GM18861 (cell line): ENCODE measurements around the gene SPEN.

Experiments used
- ATAC-seq: cut with Tn5 transposase; IDR thresholded peaks from one replicate; pipeline ENCODE4 v1.9.1; 2021; ENCODE audit not compliant: unreplicated experiment

The SPEN gene

GRCh38 chr1:15959424-15959823, 111.9 kb downstream of the SPEN start:
- no peak for ATAC-seq

DNA sequence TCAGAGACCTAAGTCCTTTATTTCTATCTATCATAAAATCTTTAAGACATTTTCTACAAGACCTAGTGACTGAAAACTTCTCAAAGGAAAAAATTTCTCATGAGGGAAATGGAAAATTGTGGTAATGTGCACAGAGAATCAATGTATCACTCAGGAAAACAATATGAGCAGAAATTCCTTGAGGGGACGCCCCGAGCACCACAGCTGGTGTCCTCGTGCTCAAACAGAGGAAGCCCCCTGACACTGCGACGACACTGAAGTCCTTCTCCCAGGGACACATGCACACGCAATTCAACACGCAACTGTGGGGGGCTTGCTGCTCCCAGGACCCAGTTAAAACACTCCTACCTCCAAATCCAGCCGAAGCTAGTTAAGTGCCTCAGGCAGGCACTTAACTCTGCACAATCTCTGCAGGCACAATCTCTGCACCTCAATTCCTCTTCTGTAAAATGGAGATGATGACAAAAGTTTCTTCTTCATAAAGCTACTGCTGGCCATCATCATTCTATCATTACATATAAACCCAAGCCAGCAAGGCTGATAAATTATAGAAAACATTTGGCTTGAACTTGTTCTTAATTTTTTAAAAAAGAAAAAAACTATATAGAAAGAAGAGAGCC, 112.4 kb downstream of the SPEN start:
- no peak for ATAC-seq

- no peak for ATAC-seq
Measured at GRCh38 chr1:15960808-15961207, 113.3 kb downstream of the SPEN start.

- ATAC-seq = no peak
Measured at GRCh38 chr1:15961492-15961891, 114.0 kb downstream of the SPEN start.

DNA sequence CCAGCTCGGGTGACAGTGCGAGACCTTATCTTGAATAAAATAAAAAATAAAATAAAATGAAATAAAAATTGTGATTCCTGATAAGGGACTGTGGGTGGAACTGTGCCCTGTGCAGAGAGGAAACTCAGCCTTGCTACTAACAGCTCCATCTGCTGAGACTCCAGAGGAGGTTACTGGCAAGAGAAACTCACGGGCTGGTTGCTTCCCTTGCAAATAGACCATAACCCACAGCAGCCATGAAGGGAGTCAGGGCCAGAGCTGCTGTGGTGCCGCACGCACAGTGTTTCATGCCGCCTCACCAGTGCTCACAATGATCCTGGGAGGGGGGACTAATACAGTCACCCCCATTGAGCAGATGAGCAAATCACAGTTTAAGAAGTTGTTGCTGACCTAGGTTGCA, 114.7 kb downstream of the SPEN start:
- no peak for ATAC-seq

DNA sequence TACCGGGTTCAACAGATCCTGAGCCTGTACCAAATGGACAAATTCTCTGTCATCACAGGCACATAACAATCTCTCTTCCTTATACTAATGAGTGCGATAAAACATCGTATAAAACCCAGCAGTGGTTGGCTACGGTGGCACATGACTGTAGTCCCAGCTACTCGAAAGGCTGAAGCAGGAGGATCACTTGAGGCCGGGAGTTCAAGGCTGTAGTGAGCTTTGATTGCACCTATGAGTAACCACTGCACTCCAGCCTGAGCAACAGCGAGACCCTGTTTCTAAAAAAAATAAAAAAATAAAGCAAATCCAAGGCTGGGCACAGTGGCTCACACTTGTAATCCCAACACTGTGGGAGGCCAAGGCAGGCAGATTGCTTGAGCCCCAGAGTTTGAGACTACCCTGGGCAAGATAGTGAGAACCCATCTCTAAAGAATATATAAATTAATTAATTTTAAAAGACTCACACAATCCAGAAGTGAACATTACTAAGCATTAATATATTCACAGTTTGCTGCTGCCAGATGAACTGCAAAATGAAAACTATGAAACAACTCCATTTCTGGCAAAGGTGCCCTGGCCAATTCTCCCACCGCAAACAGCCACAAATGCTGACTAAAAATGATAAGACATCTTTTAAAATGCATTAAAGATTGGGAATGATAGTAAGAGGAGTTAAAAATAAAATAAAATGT, 115.3 kb downstream of the SPEN start:
- ATAC-seq = no peak

- ATAC-seq = no peak
Measured at GRCh38 chr1:15963363-15963967, 116.0 kb downstream of the SPEN start.

- ATAC-seq = no peak
Measured at GRCh38 chr1:15963968-15964648, 116.6 kb downstream of the SPEN start.

DNA sequence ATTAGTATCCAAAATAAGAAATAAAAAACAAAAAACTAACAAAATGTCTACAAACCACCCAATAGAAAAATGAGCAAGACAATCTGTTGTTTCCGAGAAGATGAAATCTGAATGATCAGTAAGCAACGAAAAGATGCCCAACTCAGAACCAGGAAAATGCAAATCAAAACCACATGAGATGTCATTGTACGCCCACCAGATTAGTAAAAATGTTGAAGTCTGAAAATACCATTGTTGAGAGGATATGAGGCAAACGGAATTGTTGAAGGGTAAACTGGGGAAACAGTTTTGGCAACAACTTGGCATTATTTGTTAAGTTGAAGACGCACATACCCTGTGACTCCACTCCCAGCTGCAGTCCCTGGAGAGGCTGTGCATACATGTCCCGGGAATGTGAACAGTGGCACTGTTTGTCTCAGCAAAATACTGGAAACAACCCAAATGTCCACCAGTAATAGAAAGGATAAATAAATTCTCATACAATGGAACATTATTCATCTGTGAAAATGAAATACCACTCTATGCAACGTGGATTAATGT, 117.8 kb downstream of the SPEN start:
- ATAC-seq = peak; percentile 17

DNA sequence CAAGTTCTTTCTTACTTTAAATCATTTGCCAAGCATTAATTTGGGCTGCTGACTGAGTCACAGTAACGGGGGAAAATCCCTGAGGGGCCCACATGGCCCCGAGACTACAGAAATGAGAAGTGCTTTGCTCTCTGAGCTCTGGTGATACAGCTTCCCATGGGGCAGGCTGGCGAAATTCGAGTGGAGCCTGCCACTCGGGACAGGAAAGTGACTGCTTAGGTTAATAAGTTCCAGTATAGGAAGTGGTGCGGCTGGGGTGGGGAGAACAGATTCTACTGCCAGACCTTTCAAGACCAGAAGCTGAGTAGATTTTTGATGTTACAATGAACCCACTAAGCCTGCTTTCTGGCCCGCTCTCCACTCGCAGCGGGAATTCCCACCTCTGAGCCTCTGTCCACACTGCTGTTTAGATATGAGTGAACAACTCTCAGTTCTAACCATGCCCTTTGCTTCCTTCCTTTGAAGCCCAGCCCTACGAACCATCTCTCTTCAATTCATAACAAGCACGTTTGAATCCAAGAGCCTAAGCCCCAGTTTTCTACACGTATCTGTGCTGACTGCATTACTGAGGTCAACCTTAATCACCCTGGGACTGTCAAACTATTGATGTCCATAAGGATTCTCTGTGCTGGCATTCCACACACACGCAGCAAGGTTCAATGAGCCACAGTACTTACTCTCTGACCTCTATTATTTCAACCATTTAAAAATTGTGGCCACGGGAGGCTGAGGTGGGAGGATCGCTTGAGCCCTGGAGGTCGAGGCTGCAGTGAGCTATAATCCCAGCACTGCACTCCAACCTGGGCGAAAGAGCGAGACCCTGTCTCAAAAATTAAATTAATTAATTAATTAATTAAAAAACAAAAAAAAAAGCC, 118.8 kb downstream of the SPEN start:
- ATAC-seq = peak; percentile 58

DNA sequence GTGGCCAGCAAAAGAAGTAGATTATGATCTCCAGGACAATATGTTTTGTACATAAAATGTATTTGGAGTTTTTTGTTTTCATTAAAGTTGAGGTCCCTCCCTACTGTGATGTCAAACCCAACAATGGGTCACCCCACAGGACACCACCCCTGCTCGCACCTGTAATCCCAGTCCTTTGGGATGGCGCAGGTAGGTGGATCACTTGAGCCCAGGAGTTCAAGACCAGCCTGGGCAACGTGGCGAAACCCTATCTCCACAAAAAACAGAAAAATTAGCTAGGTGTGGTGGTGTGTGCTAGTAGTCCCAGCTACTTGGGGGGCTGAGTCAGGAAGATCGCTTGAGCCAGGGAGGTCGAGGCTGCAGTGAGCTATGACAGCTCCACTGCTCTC, 119.4 kb downstream of the SPEN start:
- ATAC-seq = no peak

- no peak for ATAC-seq
Measured at GRCh38 chr1:15968172-15968571, 120.7 kb downstream of the SPEN start.

DNA sequence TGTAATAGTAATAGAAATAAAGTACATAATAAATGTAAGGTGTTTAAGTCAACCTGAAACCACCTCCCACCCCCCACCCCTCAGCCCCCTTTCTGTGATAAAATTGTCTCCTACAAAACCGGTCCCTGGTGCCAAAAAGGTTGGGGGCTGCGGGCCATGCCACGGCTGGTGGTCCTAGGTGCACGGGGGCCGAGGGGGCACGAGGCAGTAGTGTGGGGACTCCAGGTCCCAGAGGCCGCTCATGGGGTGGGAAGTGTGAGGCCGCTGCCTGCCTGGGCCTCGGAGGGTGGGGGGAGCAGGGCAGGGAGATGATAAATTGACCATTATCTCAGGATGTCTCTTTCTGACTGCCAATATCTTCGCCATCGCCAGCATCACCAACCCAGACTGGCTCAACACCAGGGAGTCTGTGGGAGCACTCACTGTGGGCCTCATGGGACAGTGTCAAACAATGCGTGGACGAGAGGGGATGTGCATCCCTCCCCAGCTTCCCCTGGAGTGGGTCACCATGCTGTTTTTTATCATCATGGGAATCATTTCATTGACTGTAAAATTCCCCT, 121.9 kb downstream of the SPEN start:
- no peak for ATAC-seq

DNA sequence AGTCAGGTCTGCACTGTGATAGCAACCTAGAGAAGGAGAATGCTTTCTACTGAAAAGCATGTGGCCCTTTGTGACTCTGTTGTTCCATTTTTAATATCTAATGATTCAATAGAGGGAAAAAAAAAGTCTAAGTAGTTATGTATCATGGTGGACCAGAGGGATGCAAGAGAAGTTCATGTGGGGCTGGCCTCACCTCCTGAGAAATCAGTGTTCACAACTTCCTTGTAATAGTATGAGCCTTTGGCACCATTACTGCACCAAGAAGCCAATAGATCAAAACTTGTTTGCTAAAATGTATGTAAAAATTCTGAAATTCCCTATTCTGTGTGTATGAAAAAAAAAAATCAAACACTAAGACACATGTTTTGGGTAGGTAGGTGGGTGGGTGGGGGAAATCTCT, 123.4 kb downstream of the SPEN start:
- no peak for ATAC-seq

DNA sequence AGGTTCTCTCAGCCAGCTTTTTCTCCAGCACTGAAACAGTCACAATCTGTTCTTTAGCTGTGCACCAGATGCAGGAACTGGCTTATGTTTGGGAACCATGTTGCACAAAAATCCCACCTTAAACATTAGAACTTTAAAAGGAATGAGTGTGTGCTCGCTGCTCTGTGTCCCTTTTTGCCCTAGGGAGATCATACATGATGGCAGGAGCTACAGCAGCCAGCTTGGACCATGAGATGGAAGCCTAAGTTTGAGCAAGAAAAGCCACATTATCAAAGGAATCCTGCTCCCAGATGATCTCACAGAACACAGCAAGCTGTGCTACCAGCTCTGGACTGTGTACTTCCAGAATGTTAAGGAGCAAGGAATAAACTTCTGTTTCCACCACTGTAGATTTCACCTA, 124.9 kb downstream of the SPEN start:
- ATAC-seq = no peak

GRCh38 chr1:15973772-15974171, 126.3 kb downstream of the SPEN start:
- ATAC-seq = no peak

GRCh38 chr1:15974855-15975254, 127.3 kb downstream of the SPEN start:
- ATAC-seq = peak; percentile 24

DNA sequence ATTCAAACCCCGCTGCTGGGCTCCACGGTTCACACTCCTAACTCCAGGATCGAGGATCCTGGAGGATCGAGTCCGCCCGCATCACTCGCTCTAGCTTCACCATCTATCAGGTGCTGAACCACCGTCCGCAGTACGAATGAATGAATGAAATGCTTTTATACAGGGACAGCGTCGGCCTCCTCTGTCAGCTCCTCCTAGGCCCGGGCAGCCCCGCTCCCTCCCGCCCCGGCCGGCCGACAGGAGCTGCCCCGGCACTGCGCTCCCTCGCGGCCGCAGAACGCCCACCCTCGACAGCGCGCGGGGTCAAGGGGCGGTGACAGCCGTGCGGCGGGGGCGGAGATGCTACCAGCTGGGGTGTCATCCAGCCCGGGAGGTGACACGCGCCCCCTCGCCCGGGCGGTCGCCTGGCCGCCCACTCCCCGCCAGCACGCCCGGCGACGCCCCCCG, 127.9 kb downstream of the SPEN start:
- ATAC-seq = peak; percentile 42

DNA sequence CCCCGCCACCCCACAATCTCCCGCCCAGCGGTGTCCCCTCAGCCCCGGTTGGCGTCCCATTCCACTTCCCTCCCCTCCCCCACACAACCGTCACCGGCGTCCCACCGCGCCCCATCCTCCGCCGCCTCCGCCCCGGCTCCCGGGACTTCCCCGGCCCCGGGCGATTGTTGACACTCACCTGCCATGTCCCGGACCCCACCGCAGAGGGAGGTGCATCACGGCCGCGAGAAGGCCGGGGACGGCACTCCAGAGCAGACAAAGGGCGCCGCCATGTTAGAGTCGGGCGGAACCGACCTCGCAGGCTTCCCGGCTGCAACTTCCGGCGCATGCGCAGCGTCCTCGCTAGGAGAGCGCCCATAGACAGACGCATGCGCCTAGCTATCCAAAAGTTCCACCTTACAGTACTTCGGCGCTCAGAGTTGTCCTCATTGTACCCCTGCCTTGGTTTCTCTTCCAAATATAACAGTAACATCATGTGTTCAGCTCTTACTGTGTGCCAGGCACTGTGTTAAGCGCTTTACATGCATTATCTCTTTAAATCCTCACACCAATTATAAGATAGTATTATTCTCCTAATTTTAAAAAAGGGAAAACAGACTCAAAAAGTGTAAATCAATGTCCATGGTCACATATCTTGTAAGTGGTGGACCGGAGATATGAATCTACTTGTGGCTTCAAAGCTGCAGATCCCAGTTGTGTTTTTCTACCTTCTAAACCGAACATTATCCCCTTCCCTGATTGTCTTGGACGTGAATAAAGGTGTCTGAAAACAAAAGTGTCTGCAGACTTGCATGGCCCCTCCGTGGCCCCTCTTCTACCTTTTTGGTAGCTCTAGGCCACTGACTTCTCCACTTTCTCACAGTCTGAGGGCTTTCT, 128.5 kb downstream of the SPEN start, which contains the start of gene ZBTB17:
TSS of gene ZBTB17 (minus strand) at position 297 of the 876 bp plus-strand sequence. CDS start 27,606 bp downstream, outside the sequence.
- ATAC-seq = peak; percentile 66
